ENCODE results near the gene PTGES. TPM values are rescaled to one million over a fixed set of nuclear protein-coding genes. Genes with fewer than 3 reads are reported as not detected.

PTGES gene
- total and polyA plus RNA-seq, 11 donors, result 0.30 to 3.0 (median 1.2) TPM

- Histone ChIP-seq H3K36me3 (no peaks in the 10 kb centered on the region), H3K4me1 (peaks cover 0 to 37% (median 10%) of the 10 kb centered on the region in 12 donors), H3K27me3 (no peaks in the 10 kb centered on the region), H3K9me3 (no peaks in the 10 kb centered on the region), H3K27ac (peak overlapping the region in 1 of 12 donors; percentile 22), H3K4me3 (no peak overlapping the region)
- DNase-seq (no peak), ATAC-seq (no peak)
- no peak for TF ChIP-seq POLR2A (IDR thresholded peaks at IDR 0.05)
- TF ChIP-seq, protein P1, sequence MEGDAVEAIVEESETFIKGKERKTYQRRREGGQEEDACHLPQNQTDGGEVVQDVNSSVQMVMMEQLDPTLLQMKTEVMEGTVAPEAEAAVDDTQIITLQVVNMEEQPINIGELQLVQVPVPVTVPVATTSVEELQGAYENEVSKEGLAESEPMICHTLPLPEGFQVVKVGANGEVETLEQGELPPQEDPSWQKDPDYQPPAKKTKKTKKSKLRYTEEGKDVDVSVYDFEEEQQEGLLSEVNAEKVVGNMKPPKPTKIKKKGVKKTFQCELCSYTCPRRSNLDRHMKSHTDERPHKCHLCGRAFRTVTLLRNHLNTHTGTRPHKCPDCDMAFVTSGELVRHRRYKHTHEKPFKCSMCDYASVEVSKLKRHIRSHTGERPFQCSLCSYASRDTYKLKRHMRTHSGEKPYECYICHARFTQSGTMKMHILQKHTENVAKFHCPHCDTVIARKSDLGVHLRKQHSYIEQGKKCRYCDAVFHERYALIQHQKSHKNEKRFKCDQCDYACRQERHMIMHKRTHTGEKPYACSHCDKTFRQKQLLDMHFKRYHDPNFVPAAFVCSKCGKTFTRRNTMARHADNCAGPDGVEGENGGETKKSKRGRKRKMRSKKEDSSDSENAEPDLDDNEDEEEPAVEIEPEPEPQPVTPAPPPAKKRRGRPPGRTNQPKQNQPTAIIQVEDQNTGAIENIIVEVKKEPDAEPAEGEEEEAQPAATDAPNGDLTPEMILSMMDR (IDR thresholded peaks at IDR 0.05), result no peak
- 64 to 73% (median 65%) methylated on average over 4 of the region's 4 CpGs for WGBS, 4 donors
- intact Hi-C loops (cut with DNase I), result no loop called here
Observed at GRCh38 chr9:129759319-129759718, 6.5 kb upstream of the PTGES start.

- Histone ChIP-seq H3K9me3 (no peaks in the 10 kb centered on the region), H3K36me3 (no peaks in the 10 kb centered on the region), H3K4me1 (peaks cover 0 to 38% (median 17%) of the 10 kb centered on the region in 12 donors), H3K27me3 (peaks cover 0 to 14% (median 0%) of the 10 kb centered on the region in 9 donors), H3K27ac (peak overlapping the region in 1 of 12 donors; percentile 19), H3K4me3 (no peak overlapping the region)
- 67 to 76% (median 69%) methylated on average over 9 of the region's 9 CpGs for WGBS, 4 donors
- TF ChIP-seq, protein P1 (IDR thresholded peaks at IDR 0.05), result no peak
- no peak for TF ChIP-seq POLR2A (IDR thresholded peaks at IDR 0.05)
- intact Hi-C loops (cut with DNase I), result no loop called here
- peak in 1 of 4 donors; percentile 25 for ATAC-seq
- no peak for DNase-seq
Observed at GRCh38 chr9:129757045-129757444, 4.2 kb upstream of the PTGES start.

DNA sequence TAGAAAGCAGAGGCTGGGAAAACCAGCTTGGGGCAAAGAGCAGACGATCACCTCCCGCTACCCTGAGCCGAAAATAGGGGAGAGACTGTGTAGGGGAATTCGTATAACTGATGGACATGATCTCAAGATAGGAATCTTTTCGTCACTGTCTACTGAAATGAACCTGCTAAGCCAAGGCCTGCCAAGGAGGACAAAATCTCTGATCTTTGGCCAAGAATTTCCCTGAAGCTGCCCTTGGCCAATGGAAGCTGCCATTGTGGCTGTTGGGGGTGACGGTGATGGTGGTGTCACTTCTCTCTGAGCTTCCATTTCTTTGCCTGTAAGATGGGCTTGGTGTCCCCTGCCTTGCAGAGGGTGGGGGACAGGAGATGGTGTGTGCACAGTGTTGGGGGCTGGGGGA lies 3.3 kb upstream of the PTGES start:
- Histone ChIP-seq H3K9me3 (no peaks in the 10 kb centered on the region), H3K4me3 (no peak overlapping the region), H3K27me3 (peaks cover 0 to 17% (median 0%) of the 10 kb centered on the region in 9 donors), H3K27ac (no peak overlapping the region), H3K4me1 (peaks cover 0 to 37% (median 23%) of the 10 kb centered on the region in 12 donors), H3K36me3 (no peaks in the 10 kb centered on the region)
- ATAC-seq (no peak), DNase-seq (no peak)
- TF ChIP-seq, protein P1 (IDR thresholded peaks at IDR 0.05), result no peak
- no peak for TF ChIP-seq POLR2A (IDR thresholded peaks at IDR 0.05)
- 90 to 95% (median 93%) methylated on average over 6 of the region's 6 CpGs for WGBS, 4 donors
- intact Hi-C loops (cut with DNase I), result no loop called here

DNA sequence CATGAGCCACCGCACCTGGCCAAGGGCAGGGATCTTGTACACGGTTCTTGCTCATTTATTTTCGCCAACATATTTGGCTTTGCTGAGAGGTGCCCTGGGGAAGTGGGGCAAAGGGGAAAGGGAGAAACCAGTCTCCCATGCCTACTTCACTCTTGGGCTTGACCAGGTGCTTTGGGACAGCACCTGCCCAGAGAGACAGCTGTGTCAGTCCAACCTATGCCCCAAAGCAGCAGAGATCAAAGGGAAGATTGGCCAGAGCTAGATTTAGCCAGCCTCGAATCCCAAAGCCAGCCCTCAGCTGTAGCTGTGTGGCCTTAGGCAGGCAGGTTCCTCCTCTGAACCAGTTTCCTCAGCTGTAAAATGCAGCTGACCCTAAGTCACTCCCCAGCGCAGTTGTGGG lies 2.3 kb upstream of the PTGES start:
- TF ChIP-seq, protein P1 (IDR thresholded peaks at IDR 0.05), result no peak
- TF ChIP-seq POLR2A (IDR thresholded peaks at IDR 0.05), result no peak
- WGBS, 4 donors, result 86 to 88% (median 88%) methylated on average over 5 of the region's 5 CpGs
- Histone ChIP-seq H3K27me3 (peaks cover 0 to 17% (median 0%) of the 10 kb centered on the region in 9 donors), H3K4me3 (no peak overlapping the region), H3K27ac (no peak overlapping the region), H3K9me3 (no peaks in the 10 kb centered on the region), H3K4me1 (peaks cover 0 to 37% (median 22%) of the 10 kb centered on the region in 12 donors), H3K36me3 (no peaks in the 10 kb centered on the region)
- intact Hi-C loops (cut with DNase I), result no loop called here
- no peak for ATAC-seq
- no peak for DNase-seq

All from heart left ventricle (tissue), 16 donors.